IMR-90 (cell line): ENCODE measurements around the gene PRKN. TPM values are rescaled to one million over a fixed set of nuclear protein-coding genes. Genes with fewer than 3 reads are reported as not detected.

ENCODE experiments used
- ATAC-seq: fragments of 200-7000 bp; cut with Tn5 transposase; 2 replicates; pipeline ENCODE4 v1.9.1; 2020; ENCODE audit warnings: low read depth, mild to moderate bottlenecking, moderate library complexity
- BruUV-seq: library from RNA; stranded (reverse); fragments of 400-500 nt; replicated peaks from 2 replicates; lab custom pipeline; 2021; lab: Mats Ljungman, UMichigan
- CTCF ChIA-PET: fragments of 300-600 bp; formaldehyde crosslinking; extraction: SDS; loops from one replicate; lab custom pipeline; 2021; ENCODE audit warnings: antibody characterized with exemption; lab: Yijun Ruan, JAX
- POLR2A ChIA-PET: fragments of 300-600 bp; sonication (Branson Sonifier 250); formaldehyde crosslinking; loops from one replicate; lab custom pipeline; 2022; ENCODE audit warnings: antibody characterized with exemption; ENCODE audit not compliant: unreplicated experiment; lab: Charles Lee
- DNase-seq: peaks from one replicate; pipeline ENCODE4 v3.0.0; 2013
- H2AFZ ChIP-seq: replicated peaks from 2 replicates; pipeline ENCODE3; 2013; ENCODE audit warnings: low read length, mild to moderate bottlenecking; ENCODE audit not compliant: poor library complexity
- H2AK5ac ChIP-seq: 2 replicates; pipeline ENCODE4 v1.6.1; 2013; ENCODE audit warnings: low read depth, low read length, inconsistent platforms
- H2AK9ac ChIP-seq: replicated peaks from 2 replicates; pipeline ENCODE3; 2013; ENCODE audit warnings: mild to moderate bottlenecking, low read depth, low read length, moderate library complexity; ENCODE audit not compliant: poor library complexity
- H2BK120ac ChIP-seq: 2 replicates; pipeline ENCODE4 v1.6.1; 2013; ENCODE audit warnings: low read depth, low read length, inconsistent platforms
- H2BK15ac ChIP-seq: 3 replicates; pipeline ENCODE4 v1.6.1; 2013; ENCODE audit warnings: low read depth, low read length, inconsistent platforms
- H2BK20ac ChIP-seq: 2 replicates; pipeline ENCODE4 v1.6.1; 2013; ENCODE audit warnings: low read depth, mild to moderate bottlenecking, inconsistent platforms, low read length, moderate library complexity
- H2BK5ac ChIP-seq: 2 replicates; pipeline ENCODE4 v1.6.1; 2013; ENCODE audit warnings: mild to moderate bottlenecking, low read depth, low read length, inconsistent platforms; ENCODE audit not compliant: poor library complexity, severe bottlenecking
- H3K14ac ChIP-seq: replicated peaks from 2 replicates; pipeline ENCODE4 v1.6.1; 2013; ENCODE audit warnings: low read depth, low read length, inconsistent platforms
- H3K18ac ChIP-seq: 2 replicates; pipeline ENCODE4 v1.6.1; 2013; ENCODE audit warnings: low read depth, low read length, control low read depth
- H3K23ac ChIP-seq: 2 replicates; pipeline ENCODE4 v1.6.1; 2013; ENCODE audit warnings: low read depth, low read length, inconsistent platforms
- H3K27ac ChIP-seq: 2 replicates; pipeline ENCODE4 v1.5.1; 2013; ENCODE audit warnings: mild to moderate bottlenecking, control low read depth, low read length; ENCODE audit not compliant: insufficient read depth
- H3K27me3 ChIP-seq: 2 replicates; pipeline ENCODE4 v1.6.1; 2013; ENCODE audit warnings: low read length; ENCODE audit not compliant: control insufficient read depth, insufficient read depth
- H3K36me3 ChIP-seq: 2 replicates; pipeline ENCODE4 v1.6.1; 2013; ENCODE audit warnings: low read length, mixed read lengths; ENCODE audit not compliant: control insufficient read depth, insufficient read depth
- H3K4ac ChIP-seq: 2 replicates; pipeline ENCODE4 v1.6.1; 2013; ENCODE audit warnings: low read depth, low read length, inconsistent platforms
- H3K4me1 ChIP-seq: 2 replicates; pipeline ENCODE4 v1.6.1; 2013; ENCODE audit warnings: low read length, mixed read lengths; ENCODE audit not compliant: control insufficient read depth, insufficient read depth
- H3K4me2 ChIP-seq: 2 replicates; pipeline ENCODE4 v1.6.1; 2013; ENCODE audit warnings: low read depth, mild to moderate bottlenecking, control low read depth, low read length, moderate library complexity
- H3K4me3 ChIP-seq: 2 replicates; pipeline ENCODE4 v1.5.1; 2013; ENCODE audit warnings: low read depth, mild to moderate bottlenecking, control low read depth, low read length, moderate library complexity; ENCODE audit not compliant: insufficient read depth
- H3K56ac ChIP-seq: 2 replicates; pipeline ENCODE4 v1.6.1; 2013; ENCODE audit warnings: low read length, inconsistent platforms; ENCODE audit not compliant: insufficient read depth; ENCODE audit errors: extremely low read depth
- H3K79me1 ChIP-seq, 2 experiments: 2 replicates each; pipeline ENCODE4 v1.6.1; 2013; ENCODE audit warnings: low read length in 2 of 2, inconsistent platforms in 1 of 2, low read depth in 1 of 2
- H3K9ac ChIP-seq: 2 replicates; pipeline ENCODE4 v1.6.1; 2013; ENCODE audit warnings: low read depth, low read length, control low read depth
- H3K9me1 ChIP-seq: 2 replicates; pipeline ENCODE4 v1.6.1; 2013; ENCODE audit warnings: low read length, inconsistent platforms; ENCODE audit not compliant: insufficient read depth
- H3K9me3 ChIP-seq: 2 replicates; pipeline ENCODE4 v1.6.1; 2013; ENCODE audit warnings: low read length; ENCODE audit not compliant: control insufficient read depth, insufficient read depth
- H4K20me1 ChIP-seq: 2 replicates; pipeline ENCODE4 v1.6.1; 2013; ENCODE audit warnings: low read length, inconsistent platforms; ENCODE audit not compliant: insufficient read depth
- H4K5ac ChIP-seq: 2 replicates; pipeline ENCODE4 v1.6.1; 2013; ENCODE audit warnings: mild to moderate bottlenecking, low read depth, low read length, control low read depth
- H4K8ac ChIP-seq, 2 experiments: 2 replicates each; pipeline ENCODE4 v1.6.1; 2013; ENCODE audit warnings: low read depth in 2 of 2, low read length in 2 of 2, control low read depth in 1 of 2, inconsistent platforms in 1 of 2
- H4K91ac ChIP-seq: 2 replicates; pipeline ENCODE4 v1.6.1; 2013; ENCODE audit warnings: low read depth, low read length, inconsistent platforms; ENCODE audit not compliant: insufficient read depth
- MAFK ChIP-seq: IDR thresholded peaks from 2 replicates; pipeline ENCODE4 v1.6.1; 2012; ENCODE audit warnings: low read depth, low read length, improper control_type of control experiment
- NFE2L2 ChIP-seq: fragments of 150-350 bp; IDR thresholded peaks from 2 replicates; pipeline ENCODE4 v1.6.1; 2016; ENCODE audit warnings: low read depth, mild to moderate bottlenecking, low read length
- SMC3 ChIP-seq: fragments of 150-350 bp; IDR thresholded peaks from 2 replicates; pipeline ENCODE4 v1.6.1; 2016; ENCODE audit warnings: low read depth, mild to moderate bottlenecking, antibody characterized with exemption, low read length, moderate library complexity
- USF2 ChIP-seq: fragments of 150-350 bp; IDR thresholded peaks from 2 replicates; pipeline ENCODE4 v1.6.1; 2017; ENCODE audit warnings: mild to moderate bottlenecking, antibody characterized with exemption, low read length, low read depth
- WGBS, 2 experiments: methylation state at CpG; one replicate each; pipeline versions ENCODE4 v1.1.5 to v1.1.7; 2013; ENCODE audit warnings: missing lambda C conversion rate in 2 of 2; ENCODE audit not compliant: insufficient read length in 1 of 2; ENCODE audit errors: extremely low coverage in 2 of 2; 5-methylcytosine and 5-hydroxymethylcytosine counted together
- dilution Hi-C: fragments of 300-500 bp; cut with HindIII; formaldehyde crosslinking; loops from one replicate; pipeline ENCODE4 v1.14.3; 2018; ENCODE audit warnings: low sequenced_read_pairs; ENCODE audit not compliant: unreplicated experiment
- in situ Hi-C: fragments of 300-500 bp; cut with MboI; formaldehyde crosslinking; loops from 3 replicates; pipeline ENCODE4 v1.14.3; 2019; ENCODE audit warnings: low sequenced_read_pairs, inconsistent platforms, mixed read lengths
- intact Hi-C: fragments of 100-400 bp; cut with micrococcal nuclease; formaldehyde crosslinking; loops from 2 replicates; pipeline ENCODE4 v1.10.0; 2022
- polyA plus RNA-seq, 3 experiments: library from polyadenylated mRNA; depleted of rRNA; stranded (reverse); fragments of >200 nt; gene quantifications; 2 replicates each; pipeline ENCODE4 v1.2.3, GENCODE V29; 2012; ENCODE audit warnings: low replicate concordance in 1 of 3
- total RNA-seq: library from RNA; depleted of rRNA; stranded (reverse); fragments of >200 nt; gene quantifications from 2 replicates; pipeline ENCODE4 v1.2.3, GENCODE V29; 2012

The PRKN gene
- total and polyA plus RNA-seq, 2 of the 4 experiments (the other 2 are of a cell fraction) = 0.15 to 0.18 TPM

GRCh38 chr6:161647234-161647633 lies 1080.3 kb downstream of the PRKN start:
- intact Hi-C loops = no loop called here
- H3K9me1 ChIP-seq = no peaks in the 10 kb centered on the region
- H2BK20ac ChIP-seq = no peak overlapping the region
- no peak overlapping the region for H2BK5ac ChIP-seq
- H4K20me1 ChIP-seq = no peaks in the 10 kb centered on the region
- 20% methylated on average over 1 of the region's 4 CpGs; no CpG with 5 or more reads in 1 of the 2 experiments for WGBS, 2 experiments
- H3K4me2 ChIP-seq = no peak overlapping the region
- no peak overlapping the region for H3K56ac ChIP-seq
- DNase-seq = no peak
- no peak overlapping the region for H3K4ac ChIP-seq
- in situ Hi-C loops = no loop called here
- no TSS peak for BruUV-seq
- no peak overlapping the region for H3K23ac ChIP-seq
- ATAC-seq = no peak
- no peak overlapping the region for H2AFZ ChIP-seq
- H3K27me3 ChIP-seq = no peaks in the 10 kb centered on the region
- H3K9me3 ChIP-seq = peaks cover 12% of the 10 kb centered on the region
- no peak overlapping the region for H2AK5ac ChIP-seq
- CTCF ChIA-PET = no interaction called here
- H3K79me1 ChIP-seq = no peaks in the 10 kb centered on the region
- H2BK15ac ChIP-seq = no peak overlapping the region
- dilution Hi-C loops = no loop called here
- POLR2A ChIA-PET = no interaction called here
- H3K9ac ChIP-seq = no peak overlapping the region
- TF ChIP-seq USF2 = no peak
- no peak for TF ChIP-seq NFE2L2
- TF ChIP-seq SMC3 = no peak
- TF ChIP-seq MAFK = no peak
- H3K4me3 ChIP-seq = no peak overlapping the region
- H3K4me1 ChIP-seq = no peaks in the 10 kb centered on the region
- H3K27ac ChIP-seq = no peak overlapping the region
- no peak overlapping the region for H4K8ac ChIP-seq
- H4K5ac ChIP-seq = no peak overlapping the region
- no peaks in the 10 kb centered on the region for H3K36me3 ChIP-seq
- no peak overlapping the region for H2AK9ac ChIP-seq
- no peak overlapping the region for H3K18ac ChIP-seq
- no peak overlapping the region for H2BK120ac ChIP-seq
- H3K14ac ChIP-seq = no peak overlapping the region
- no peak overlapping the region for H4K91ac ChIP-seq
